Non-pigmented ciliary epithelial cell (primary cell): ENCODE data around the gene DUOXA2.

ENCODE experiments used
- DNase-seq: peaks from one replicate; pipeline ENCODE4 v3.0.0-alpha.2; 2010; ENCODE audit warnings: low read depth

The DUOXA2 gene

DNA sequence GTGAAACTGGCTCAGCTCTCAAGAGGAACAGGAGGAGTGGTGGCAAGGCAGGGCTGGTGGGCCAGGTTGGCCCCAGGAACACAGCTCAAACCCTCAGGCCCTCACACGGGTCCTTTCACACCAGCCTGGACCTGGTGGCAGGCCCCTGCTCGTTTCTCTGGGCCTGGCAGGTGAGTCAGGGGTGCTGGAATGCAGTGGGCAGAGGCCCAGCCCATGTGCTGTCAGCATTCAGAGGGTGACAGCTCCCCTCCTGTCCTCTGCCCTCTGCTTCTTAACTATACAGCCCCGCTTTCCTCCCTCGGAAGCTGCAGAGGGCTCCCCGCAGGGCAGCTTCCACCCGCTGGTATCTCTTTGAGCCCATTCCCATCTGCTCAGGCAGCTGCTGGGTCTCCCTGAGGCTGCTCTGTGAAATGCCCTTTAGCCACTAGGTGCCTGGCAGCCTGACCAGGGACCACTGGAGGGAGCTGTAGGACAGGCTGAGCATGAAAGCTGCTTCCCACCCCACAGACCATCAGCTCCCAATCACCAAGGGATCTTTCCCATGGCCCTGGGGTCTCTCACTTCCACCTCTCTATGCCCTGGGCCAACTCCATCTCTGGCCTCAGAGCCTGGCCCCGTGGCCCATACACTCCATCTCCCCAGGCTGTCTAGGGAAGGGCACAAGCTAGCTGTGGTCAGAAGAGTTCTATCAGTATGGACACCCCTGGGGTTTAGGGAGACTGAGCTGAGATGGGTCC, 48.8 kb downstream of the DUOXA2 start:
- DNase-seq: peak; percentile 47

DNA sequence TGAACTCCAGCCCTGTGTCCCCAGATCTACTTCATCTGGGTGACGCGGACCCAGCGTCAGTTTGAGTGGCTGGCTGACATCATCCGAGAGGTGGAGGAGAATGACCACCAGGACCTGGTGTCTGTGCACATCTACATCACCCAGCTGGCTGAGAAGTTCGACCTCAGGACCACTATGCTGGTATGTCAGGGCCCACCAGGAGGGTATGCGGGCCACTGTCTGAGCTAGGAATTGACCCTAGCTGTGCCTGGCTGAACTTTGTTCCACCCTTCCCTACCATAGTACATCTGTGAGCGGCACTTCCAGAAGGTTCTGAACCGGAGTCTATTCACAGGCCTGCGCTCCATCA, 49.4 kb downstream of the DUOXA2 start:
- DNase-seq: no peak

DNA sequence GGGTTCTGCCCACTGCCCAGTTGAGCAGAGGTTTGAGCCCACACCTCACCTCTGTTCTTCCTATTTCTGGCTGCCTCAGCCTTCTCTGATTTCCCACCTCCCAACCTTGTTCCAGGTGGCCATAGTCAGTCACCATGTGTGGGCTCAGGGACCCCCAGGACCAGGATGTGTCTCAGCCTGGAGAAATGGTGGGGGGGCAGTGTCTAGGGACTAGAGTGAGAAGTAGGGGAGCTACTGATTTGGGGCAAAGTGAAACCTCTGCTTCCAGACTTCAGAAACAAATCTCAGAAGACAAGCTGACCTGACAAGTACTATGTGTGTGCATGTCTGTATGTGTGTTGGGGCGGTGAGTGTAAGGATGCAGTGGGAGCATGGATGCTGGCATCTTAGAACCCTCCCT, 50.8 kb downstream of the DUOXA2 start:
- no peak for DNase-seq

DNA sequence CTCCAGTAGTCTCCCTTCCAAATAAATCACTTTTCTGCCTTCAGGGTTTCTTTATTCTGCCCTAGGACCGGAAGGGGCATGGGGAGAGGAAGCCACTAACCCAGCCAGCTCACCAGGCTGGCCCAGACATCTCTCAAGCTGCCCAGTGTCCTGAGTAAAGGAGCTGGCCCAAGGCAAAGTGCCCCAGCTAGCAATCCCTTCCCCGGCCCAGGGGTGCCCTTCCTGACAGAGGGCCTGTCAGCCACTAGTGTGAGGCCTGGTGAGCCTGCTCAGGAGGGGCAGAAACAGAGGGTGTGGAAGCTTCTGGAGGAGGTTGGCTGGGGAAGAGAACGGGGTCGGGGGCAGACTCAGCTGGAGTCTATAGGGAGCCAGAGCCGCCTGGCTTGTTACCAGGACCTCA, 51.4 kb downstream of the DUOXA2 start:
- DNase-seq: no peak

DNA sequence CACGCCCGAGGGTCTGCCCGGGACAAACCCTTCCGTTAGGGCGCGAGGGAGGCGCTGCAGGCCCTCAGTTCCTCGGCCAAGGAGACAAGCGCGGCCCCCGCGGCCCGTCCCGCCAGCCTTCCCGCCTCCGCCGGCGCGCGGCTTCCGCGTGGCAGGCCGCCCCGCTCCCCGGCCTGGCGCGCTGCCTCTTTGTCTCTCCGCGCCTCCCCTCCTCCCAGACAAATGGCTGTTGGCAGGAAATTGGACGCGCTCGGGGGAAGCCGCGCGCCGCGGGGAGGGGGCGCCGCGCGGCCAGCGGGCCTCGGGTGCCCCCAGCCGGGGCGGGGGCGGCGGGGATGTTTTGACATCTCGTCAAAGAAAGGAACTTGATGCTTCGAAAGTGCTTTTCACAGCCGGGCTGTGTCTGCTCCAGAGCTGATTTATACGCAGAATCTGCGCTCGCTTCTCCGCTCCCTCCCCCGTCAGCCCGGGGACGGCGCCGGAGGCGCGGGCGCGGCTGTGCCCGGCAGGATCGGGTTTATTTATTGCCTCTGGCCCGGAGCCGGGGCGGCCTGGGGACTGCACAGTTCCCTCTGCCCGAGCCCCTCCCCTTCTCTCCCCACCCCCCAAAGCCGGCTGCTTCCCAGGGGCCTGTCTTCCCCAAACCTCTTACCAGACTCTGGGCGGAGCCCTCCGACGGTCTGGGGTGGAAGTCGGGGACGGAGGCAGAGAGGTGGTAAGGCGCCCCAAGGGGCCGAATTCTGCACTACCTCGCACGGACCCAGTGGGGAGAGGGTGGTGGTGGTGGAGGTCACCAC, 52.9 kb downstream of the DUOXA2 start:
- DNase-seq: peak; percentile 49

DNA sequence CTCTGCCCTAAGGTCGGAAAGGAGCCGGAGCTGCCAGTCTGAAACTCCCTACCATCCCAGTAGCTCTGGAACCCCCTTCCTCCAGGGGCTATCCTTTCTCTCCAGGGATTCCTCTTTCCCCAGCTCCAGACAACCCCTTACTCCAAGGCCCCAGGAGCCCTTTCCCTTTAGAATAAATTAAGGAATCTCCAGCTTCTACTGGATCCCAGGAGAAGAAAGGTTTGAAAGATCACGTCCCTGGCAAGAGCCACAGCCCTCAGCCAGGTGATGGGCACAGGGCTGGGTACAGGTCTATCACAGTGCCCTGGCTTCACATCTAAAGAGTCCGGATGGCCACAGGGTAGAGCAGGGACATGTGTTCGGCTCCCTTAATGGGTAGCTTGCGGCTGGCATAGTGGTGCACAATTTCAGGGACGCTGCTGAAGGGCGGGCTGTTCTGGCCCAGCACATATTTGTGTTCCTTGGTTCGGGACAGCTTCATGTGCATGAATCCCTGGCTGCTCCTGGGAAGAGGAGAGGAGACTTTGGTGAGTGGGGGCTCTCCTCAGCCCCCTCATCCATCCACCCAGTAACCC, 53.6 kb downstream of the DUOXA2 start:
- DNase-seq: no peak
